HG02973 (cell line): ENCODE results near the gene ZC3H8.
"Not testable (repeated sequence)": the region's sequence is repeated elsewhere in the genome, so short reads cannot be mapped to it uniquely, and the experiment has no call there.

ENCODE experiments used
- ATAC-seq: cut with Tn5 transposase; IDR thresholded peaks from one replicate; pipeline ENCODE4 v1.9.1; 2021; ENCODE audit warnings: moderate library complexity; ENCODE audit not compliant: unreplicated experiment

The ZC3H8 gene

DNA sequence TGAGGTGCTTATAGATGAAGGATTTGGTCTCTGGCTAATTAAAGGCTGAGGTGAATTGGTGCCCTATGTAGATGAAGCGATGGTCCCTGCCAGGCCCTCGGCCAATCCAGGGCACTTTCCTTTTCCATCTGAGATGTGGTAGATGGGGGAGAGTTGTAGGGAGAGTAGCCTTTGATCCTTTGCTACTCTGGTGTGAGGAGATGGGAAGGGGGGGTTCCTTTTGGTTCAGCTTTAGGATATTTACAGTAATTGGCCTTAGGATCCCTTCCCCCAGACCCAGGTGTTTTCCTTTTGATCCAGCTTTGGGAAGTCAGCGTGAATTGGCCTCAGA, 5.4 kb upstream of the ZC3H8 start:
- no peak for ATAC-seq

DNA sequence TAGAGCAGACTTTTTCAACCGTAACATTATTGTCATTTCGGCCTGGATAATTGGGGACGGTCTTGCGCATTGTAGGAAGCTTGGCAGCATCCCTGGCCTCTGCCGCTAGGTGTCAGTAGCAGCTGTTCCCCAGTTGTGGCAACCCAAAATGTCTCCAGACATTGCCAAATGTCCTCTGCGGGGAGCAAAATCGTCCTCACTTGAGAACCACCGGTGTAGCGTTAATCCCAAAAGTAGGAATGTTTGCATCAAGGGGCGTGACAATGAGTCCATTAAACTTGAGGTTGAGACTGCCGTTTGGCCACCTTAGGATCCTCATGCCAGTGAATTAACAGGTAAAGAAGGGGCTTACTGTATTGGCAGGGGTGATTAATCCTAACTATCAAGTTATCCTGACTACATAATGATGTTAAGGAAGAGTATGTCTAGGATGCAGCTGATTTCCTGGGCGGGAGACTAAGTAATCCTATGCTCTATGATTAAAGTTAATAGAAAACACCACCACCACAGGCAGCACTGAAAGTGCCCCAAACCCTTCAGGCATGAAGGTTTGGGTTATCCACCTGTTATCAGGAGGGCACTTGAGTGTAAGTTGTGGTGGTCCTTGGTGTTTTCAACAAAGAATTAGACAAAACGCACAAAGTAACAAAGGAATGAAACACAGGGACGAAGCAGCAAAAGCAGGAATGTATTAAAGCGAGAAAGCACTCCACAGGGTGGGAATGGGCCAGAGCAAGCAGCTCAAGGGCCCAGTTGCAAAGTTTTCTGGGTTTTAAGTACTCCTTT, 4.9 kb upstream of the ZC3H8 start:
- ATAC-seq = peak; percentile 38

DNA sequence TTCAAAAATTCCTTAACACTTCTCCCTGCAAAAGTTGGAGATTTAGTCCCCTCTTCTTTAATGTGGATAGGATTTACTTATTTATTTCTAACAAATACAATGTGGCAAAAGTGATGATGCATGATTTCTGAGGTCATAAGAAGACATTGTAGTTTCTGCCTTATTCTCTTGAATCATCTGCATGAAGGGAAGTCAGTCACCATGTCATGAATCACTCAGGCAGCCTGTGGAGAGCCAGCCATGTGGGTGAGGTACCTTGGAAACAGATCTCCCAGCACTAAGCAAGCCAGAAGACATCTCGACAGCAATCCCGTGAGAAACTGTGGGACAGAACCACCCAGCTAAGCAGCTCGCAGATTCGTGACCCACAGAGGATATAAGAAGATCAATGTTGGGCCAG, 2.7 kb upstream of the ZC3H8 start:
- ATAC-seq = no peak

DNA sequence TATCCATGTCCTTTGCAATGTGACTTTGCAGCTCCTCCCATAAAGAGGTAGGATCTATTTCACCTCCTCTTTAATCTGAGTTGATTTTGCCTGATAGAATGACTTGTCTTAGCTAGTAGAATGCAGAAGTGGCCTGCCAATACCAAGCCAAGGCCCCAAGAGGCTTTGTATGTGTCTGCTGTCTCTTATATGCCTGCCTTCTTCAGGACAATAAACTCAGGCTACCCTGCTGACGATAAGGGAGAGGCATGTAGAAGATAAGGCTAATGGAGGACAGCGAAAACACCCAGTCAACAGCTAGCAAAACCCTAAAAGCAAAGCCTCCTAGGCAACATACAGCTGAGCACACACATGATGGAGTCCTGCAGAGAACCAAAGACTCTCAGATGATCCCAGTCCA, 1.8 kb upstream of the ZC3H8 start:
- ATAC-seq = no peak

DNA sequence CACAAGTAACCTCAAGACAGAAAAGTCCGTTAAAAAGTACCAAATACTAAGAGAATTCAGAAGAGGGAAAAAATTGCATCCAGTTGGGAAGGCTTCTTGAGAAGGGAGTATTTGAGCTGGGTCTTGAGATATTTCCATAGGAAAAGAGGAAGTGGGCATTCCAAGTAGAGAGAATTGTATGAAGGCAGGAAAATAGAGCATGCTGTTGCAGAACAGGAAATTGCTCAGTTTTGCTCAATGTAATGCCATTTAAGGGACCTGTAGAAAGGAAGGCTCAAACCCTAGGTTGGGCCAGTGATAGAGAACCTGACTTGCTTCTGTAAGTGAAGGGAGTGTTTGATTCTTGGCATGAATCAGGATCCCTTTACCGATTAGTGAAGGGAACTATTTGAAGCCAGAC, 1.0 kb upstream of the ZC3H8 start:
- ATAC-seq = no peak

DNA sequence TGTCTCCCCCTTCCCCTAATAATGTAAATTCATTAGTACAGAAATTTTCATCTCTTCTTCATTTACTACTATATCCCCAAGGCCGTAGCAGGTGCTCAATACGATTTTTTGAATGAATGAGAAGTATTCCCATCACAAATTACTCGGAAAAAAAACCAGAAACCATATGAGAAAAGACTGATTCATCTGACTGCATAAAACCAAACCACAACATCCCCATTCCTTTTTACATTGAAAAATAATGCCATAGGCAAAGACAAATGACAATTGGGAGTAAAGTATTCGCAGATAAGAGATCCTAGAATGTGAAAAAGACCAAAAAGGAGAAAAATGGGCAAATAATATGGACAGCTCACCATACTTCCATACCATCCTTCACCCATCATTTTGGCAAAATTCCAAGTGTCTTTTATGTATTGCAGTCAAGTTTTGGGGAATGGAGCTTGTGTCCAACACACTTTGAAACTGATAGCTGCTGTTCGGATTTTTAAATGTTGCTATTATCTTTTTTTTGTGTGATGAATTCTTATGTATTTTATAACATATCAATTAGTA, 1.5 kb downstream of the ZC3H8 start:
- no peak for ATAC-seq

DNA sequence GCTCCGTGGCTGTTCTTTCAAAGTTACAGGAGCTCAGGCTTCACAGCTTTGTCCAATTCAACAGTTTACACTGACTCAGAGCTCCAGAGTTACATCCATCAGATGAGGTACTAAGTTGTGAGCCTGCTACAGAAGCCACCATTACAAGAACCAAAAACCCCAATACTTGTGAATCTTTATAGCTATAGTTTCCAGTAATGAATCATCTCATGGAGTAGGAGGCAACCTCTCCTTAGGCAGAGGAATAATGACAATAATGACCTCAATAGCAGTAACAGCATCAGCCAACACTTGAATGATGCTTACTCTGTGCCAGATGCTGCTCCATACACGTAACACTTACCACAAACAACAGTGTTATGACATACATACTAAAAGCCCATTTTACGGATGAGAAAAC, 3.6 kb downstream of the ZC3H8 start:
- no peak for ATAC-seq

DNA sequence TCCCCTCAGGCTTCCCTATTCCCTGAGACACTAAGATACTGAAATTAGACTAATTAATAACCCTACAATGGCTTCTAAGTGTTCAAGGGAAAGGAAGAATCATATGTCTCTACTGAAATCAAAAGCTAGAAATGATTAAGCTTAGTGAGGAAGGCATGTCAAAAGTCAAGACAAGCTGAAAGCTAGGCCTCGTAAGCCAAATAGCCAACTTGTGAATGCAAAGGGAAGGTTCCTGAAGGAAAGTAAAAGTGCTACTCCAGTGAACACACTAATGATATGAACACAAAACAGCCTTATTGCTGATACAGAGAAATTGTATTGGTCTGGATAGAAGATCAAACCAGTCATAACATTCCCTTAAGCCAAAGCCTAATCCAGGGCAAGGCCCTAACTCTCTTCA, 10.0 kb downstream of the ZC3H8 start:
- ATAC-seq = no peak

DNA sequence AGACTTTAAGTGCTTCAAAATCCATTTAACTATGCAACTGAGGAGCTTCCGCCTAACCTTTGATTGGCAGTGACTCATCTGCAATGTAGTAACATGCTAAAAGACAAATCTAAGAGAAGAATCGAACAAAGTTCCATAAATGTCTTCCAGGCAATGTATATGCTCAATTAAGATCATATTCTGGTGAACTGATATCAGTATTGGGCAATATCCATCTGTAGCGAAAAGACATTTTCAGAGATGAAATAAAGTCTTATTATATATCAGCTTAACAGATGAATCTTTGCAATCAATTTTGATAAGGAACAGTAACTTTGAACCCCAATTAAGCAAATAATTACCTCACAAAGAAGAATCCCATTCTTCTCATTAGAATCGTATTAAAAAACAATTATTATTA, 11.6 kb downstream of the ZC3H8 start:
- no peak for ATAC-seq

DNA sequence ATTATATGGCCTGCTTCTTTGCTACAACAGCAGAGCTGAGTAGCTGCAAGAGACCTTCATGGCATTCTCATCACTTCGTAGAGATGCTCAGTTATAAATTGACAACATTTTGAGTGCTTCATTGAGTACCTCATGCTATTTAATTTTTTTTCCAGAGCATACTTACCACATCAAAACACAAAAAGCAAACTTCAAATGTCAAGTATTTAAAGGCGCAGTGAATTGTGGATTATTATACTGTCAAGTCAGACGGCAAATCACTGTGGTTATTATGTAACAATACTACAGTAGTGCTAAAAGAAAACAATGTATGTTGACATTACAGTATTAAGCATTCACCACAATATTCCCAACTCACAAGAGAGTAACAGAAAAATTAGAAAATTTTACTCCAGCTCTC, 12.5 kb downstream of the ZC3H8 start:
- no peak for ATAC-seq

DNA sequence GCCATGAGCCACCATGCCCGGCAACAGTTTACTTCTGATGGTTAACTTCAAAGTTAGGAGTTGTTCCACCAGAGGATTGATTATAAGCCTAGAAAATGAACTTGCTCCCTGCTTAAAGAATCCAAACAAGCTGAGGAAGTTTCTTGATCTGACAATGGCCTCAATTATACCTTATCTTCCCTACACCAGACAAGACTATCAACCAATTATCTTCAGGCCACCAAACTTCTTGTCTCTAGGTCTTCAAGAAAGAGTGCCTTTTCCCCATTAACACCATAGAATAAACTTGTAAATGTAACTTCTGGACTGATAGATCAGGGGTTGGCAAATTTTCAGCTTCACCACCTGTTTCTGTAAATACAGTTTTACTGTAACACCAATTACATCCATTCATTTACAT, 15.0 kb downstream of the ZC3H8 start:
- ATAC-seq = no peak

DNA sequence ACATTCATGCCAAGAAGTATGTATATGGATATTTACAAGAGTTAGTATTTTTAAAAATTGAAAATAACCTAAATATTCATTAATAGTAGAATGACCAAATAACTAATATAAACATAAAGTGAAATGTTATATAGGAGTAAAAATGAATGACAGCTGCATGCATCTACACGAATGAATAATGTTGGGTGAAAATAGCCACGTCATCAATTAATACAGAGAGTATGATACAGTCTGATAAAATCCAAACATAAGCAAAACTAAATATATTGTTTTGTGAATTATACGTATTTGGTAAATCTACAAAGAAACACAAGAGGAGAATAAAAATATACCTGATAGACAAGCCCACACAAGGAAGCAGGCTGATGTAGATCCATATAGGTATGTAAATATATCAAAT, 24.5 kb downstream of the ZC3H8 start:
- ATAC-seq = no peak

DNA sequence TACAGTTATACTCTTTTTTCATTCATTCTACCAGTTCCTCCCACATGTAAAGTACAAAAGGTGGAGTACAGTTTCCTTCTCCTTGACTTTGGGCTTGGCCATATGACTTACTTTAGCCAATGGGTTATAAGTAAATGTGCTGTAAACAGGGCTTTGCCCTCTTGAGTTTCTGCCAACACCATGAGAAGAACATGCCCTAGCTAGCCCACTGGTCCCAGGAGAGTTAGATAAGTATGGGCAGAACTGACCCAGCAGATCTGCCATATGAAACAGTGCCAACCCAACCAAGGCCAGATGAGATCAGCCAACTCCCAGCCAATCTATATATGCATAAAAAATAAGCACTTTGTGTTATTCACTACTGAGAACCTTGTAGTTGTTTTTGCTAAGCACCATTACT, 25.5 kb downstream of the ZC3H8 start:
- ATAC-seq = no peak

DNA sequence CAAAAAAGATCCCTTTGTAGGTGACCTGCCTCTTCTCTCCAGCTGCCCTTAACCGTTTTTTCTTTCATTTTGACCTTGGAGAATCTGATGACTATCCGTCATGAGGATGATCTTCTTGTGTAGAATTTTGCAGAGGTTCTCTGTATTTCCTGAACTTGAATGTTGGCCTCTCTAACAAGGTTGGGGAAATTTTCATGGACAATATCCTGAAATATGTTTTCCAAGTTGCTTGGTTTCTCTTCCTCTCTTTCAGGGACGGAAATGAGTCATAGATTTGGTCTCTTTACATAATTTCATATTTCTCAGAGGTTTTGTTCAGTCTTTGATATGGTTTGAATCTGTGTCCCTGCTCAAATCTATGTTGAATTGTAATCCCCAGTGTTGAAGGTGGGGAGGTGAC, 34.0 kb downstream of the ZC3H8 start:
- ATAC-seq = no peak

DNA sequence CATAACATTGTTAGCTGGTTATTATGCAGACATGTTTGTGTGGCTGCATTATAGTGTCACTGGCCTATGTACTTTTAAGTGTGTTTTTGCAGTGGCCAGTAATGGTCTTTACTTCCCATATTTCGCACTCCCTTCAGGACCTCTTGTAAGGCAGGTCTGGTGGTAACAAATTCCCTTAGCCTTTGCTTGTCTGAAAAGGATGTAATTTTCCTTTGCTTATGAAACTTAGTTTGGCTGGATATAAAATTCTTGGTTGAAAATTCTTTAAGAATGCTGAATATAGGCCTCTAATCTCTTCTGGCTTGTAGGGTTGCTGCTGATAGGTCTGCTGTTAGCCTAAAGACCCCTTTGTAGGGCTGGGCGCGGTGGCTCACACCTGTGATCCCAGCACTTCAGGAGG, 34.7 kb downstream of the ZC3H8 start:
- no peak for ATAC-seq

DNA sequence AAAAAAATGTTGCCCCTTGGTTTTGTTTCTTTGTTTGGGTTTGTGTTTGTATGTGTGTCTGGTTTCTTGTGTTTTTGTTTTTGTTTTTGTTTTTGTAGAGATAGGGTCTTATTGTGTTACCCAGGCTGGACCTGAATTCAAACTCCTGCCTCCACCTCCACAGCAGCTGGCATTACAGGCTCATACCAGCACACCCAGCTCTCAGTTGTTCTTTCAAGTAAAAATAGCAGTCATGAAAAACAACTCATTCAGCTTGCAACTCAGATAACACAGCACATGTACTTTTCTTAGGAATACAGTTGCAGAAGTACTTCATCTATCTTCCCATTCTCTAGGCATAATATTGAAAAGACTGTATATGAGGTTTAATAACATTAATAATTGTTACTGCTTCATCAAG, 37.0 kb downstream of the ZC3H8 start:
- no peak for ATAC-seq

DNA sequence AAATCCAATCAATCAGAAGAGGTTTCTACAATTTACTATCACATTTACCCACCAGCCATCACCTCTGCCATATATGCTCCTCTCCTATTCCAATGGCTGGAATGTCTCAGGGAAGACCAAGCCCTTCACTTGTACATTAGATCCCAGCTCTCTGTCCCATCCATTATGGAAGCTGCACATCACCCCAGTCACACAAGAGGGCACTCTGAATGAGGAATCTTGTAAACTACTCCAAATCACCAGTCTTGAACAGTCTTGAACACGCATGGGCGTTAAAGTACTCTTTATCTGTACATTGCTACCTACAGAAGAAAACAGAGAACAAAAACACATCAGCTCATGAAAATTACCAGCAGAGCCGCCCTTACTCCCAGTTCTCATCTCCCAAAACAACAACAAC, 38.7 kb downstream of the ZC3H8 start:
- no peak for ATAC-seq

DNA sequence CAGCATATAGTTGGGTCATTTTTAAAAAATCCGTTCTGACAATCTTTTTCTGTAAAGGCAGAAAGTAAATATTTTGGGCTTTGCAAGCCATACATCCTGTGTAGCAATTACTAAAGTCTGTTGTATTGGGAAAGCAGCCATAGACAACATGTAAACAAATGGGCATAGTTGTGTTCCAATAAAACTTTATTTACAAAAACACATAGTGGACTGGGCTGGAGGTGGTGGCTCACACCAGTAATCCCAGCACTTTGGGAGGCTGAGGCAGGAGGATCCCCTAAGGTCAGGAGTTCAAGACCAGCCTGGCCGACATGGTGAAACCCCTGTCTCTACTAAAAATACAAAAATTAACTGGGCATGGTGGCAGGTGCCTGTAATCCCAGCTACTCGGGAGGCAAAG, 46.9 kb downstream of the ZC3H8 start:
- ATAC-seq = not testable (repeated sequence)

DNA sequence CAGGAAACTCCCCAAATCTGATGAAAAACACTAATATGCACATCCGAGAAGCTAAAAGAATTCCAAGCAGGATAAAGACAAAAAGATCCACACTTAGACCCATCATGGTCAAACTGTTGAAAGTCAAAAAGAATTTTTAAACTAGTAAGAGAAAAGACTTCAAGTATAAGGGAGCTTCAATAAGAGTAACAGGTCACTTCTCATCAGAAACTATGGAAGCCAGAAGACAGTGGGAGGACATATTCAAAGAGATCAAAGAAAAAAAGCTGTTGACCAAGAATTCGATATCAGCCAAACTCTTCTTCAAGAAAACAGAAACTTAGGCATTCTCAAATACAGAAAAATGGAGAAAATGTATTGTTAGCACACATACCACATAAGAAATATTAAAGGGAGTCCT, 50.4 kb downstream of the ZC3H8 start:
- ATAC-seq = no peak

DNA sequence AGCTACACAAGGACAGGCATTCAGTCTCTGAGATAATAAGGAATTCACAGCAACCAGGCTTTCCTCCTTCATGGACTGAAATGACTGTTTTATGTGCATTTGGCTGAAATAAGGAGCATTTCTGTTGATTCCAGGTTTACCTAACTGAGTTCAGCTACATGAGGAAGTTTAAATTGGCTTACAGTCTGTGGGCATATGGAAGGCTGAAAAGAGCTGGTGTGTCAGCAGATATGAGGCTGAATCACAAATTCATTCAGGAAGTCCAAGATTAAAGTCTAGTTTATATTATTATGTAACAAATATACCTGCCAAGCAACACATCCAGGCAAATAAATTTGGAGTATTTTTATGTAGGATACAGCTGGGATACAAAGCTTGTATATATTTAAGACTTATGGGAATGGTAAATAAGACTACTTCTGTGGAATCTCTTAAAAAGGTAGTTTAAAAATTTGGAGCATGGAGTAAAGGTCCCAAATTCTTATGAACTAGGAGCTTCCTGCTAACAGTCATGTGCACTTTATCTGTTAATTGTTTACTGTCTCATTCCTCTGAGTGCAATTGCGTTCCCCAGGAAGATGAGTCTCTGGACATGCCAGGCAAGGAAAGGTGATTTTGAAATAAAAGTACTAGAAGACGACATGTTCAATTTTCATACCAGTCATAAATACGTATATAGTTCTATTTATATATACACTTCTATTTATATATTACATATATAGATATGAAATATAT, 53.0 kb downstream of the ZC3H8 start:
- ATAC-seq = no peak

DNA sequence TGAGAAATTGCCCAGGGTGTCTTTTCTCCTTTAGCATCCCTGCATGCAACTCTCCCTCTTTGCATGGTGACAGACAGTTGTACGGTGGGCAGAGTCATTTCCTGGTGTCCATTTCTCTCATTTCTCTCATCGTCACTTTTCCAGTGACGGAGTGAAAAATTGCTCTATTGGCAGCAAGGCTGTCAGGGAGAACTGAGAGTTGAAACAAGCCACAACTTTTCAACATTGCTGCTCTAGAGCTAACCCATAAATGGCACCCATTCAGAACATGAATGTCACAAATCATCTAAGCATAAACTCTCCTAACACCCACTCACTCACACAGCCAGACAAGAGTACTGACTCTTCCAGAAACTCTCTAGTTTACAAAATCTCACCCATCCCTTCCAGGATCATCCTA, 55.7 kb downstream of the ZC3H8 start:
- ATAC-seq = no peak

DNA sequence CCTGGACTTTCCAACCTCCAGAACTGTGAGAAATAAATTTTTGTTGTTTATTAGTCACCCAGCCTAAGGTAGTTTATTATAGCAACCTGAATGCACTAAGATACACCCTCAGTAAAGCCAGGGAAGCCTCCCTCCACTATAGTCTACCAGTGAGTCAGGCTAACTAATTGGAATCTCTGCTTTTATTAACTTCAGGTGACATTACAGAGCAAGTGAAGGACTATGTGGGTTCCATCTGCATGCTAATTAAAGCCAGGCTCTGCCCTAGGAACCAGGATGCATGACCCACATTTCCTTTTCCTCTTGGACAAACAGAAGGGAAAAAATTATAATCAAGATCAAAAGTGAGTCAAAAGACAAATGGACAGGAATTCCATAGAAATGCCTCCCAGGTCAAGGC, 56.1 kb downstream of the ZC3H8 start:
- ATAC-seq = no peak

DNA sequence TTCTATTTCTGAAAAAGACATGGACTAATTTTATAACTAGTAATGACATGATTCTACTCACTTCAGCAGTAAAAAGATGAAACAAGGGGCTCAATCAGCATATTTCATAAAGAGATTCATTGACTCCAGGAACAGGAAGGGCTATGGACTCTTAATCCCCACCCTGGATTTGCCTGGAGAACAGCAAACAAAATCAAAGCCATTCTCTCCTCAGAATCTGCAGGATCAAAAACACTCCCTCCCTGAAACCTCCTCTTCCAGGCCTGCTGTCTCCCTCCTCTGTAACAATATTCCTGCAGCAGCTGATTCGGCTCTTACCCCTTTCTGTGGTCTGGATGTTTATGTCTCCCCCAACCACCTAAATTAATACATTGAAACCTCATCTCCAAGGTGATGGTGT, 57.0 kb downstream of the ZC3H8 start:
- ATAC-seq = no peak
